SK-N-SH (cell line): ENCODE results near the gene SOCS7. TPM values are rescaled to one million over a fixed set of nuclear protein-coding genes. Genes with fewer than 3 reads are reported as not detected.

ENCODE experiments used
- CTCF ChIA-PET: fragments of 300-600, 350-600 bp; formaldehyde crosslinking; extraction: SDS; loops from one replicate; lab custom pipeline; 2021; lab: Yijun Ruan, JAX
- POLR2A ChIA-PET: fragments of 350-600 bp; sonication (Branson Sonifier 250); formaldehyde crosslinking; extraction: SDS; loops from one replicate; lab custom pipeline; 2020; ENCODE audit warnings: antibody characterized with exemption, inconsistent platforms; lab: Yijun Ruan, JAX
- DNase-seq: peaks from one replicate; pipeline ENCODE4 v3.0.0; 2012
- H2AFZ ChIP-seq: fragments of 200-600 bp; sonication (generic); 2 replicates; pipeline ENCODE4 v1.8.1; 2016; ENCODE audit warnings: antibody characterized with exemption, mild to moderate bottlenecking, low read depth
- H3F3A ChIP-seq: fragments of 200-600 bp; sonication (generic); replicated peaks from 2 replicates; pipeline ENCODE3; 2016; ENCODE audit warnings: antibody characterized with exemption, mild to moderate bottlenecking; ENCODE audit not compliant: insufficient read depth
- H3K27ac ChIP-seq, 2 experiments: fragments of 200-500 bp in 1 of 2; fragments of 200-600 bp in 1 of 2; sonication (Bioruptor generic) in 1 of 2; sonication (generic), shearing (Covaris generic) in 1 of 2; 2 replicates each; pipeline versions ENCODE4 v1.5.1 to v1.6.1; 2014 to 2016; ENCODE audit warnings: low read depth in 2 of 2, inconsistent platforms in 1 of 2, low read length in 1 of 2, mild to moderate bottlenecking in 1 of 2, mixed read lengths in 1 of 2
- H3K27me3 ChIP-seq: fragments of 200-600 bp; sonication (generic), shearing (Covaris generic); 2 replicates; pipeline ENCODE4 v1.6.1; 2016; ENCODE audit warnings: mixed run types; ENCODE audit not compliant: insufficient read depth
- H3K36me3 ChIP-seq, 2 experiments: fragments of 200-500 bp in 1 of 2; fragments of 200-600 bp in 1 of 2; sonication (Bioruptor generic) in 1 of 2; sonication (generic) in 1 of 2; replicated peaks in 1 of 2; 2 replicates each; pipeline versions ENCODE3 to v1.5.1; 2014 to 2016; ENCODE audit warnings: low read length in 1 of 2, mild to moderate bottlenecking in 1 of 2; ENCODE audit not compliant: insufficient read depth in 2 of 2, control insufficient read depth in 1 of 2
- H3K4me1 ChIP-seq, 2 experiments: fragments of 200-500 bp in 1 of 2; fragments of 200-600 bp in 1 of 2; sonication (Bioruptor generic) in 1 of 2; sonication (generic), shearing (Covaris generic) in 1 of 2; 2 replicates each; pipeline versions ENCODE4 v1.5.1 to v1.6.1; 2014 to 2016; ENCODE audit warnings: low read depth in 1 of 2, low read length in 1 of 2, mixed run types in 1 of 2; ENCODE audit not compliant: insufficient read depth in 2 of 2, control insufficient read depth in 1 of 2
- H3K4me2 ChIP-seq: fragments of 200-600 bp; sonication (generic), shearing (Covaris generic); 2 replicates; pipeline ENCODE4 v1.6.1; 2017; ENCODE audit warnings: mixed run types
- H3K4me3 ChIP-seq, 2 experiments: fragments of 200-500 bp in 1 of 2; fragments of 200-600 bp in 1 of 2; sonication (Bioruptor generic) in 1 of 2; sonication (generic), shearing (Covaris generic) in 1 of 2; 2 replicates each; pipeline versions ENCODE4 v1.5.1 to v1.8.1; 2014 to 2016; ENCODE audit warnings: low read depth in 2 of 2, inconsistent platforms in 1 of 2, low read length in 1 of 2, mild to moderate bottlenecking in 1 of 2, mixed read lengths in 1 of 2, moderate library complexity in 1 of 2
- H3K79me2 ChIP-seq: fragments of 200-600 bp; sonication (generic); 2 replicates; pipeline ENCODE4 v1.8.1; 2017; ENCODE audit warnings: mild to moderate bottlenecking; ENCODE audit not compliant: insufficient read depth
- H3K9ac ChIP-seq: fragments of 200-600 bp; sonication (generic); 2 replicates; pipeline ENCODE4 v1.6.1; 2017; ENCODE audit warnings: mixed run types
- H3K9me2 ChIP-seq: fragments of 200-600 bp; sonication (generic); 2 replicates; pipeline ENCODE4 v1.6.1; 2017; ENCODE audit warnings: mixed run types
- H3K9me3 ChIP-seq: fragments of 200-600 bp; sonication (generic); 2 replicates; pipeline ENCODE4 v1.6.1; 2017; ENCODE audit warnings: mixed run types, mild to moderate bottlenecking, moderate library complexity
- H4K20me1 ChIP-seq: fragments of 200-600 bp; sonication (generic); 2 replicates; pipeline ENCODE4 v1.6.1; 2017; ENCODE audit warnings: mild to moderate bottlenecking, mixed run types; ENCODE audit not compliant: insufficient read depth
- ELF1 ChIP-seq: IDR thresholded peaks from 2 replicates; pipeline ENCODE4 v1.4.0; 2012
- EP300 ChIP-seq, 2 experiments: IDR thresholded peaks; 2 replicates each; pipeline versions ENCODE4 v1.4.0 to v1.6.1; 2012; ENCODE audit warnings: borderline replicate concordance in 1 of 2, low read depth in 1 of 2, low read length in 1 of 2
- FOXM1 ChIP-seq: IDR thresholded peaks from 2 replicates; pipeline ENCODE4 v1.4.0; 2012; ENCODE audit warnings: low read depth, mild to moderate bottlenecking
- GABPA ChIP-seq: IDR thresholded peaks from 2 replicates; pipeline ENCODE4 v1.4.0; 2012; ENCODE audit warnings: low read depth, mild to moderate bottlenecking
- JUND ChIP-seq: IDR thresholded peaks from 2 replicates; pipeline ENCODE4 v1.4.0; 2012
- MEF2A ChIP-seq: IDR thresholded peaks from 2 replicates; pipeline ENCODE4 v1.4.0; 2012; ENCODE audit warnings: low read depth, borderline replicate concordance
- NFIC ChIP-seq: IDR thresholded peaks from 2 replicates; pipeline ENCODE4 v1.4.0; 2012; ENCODE audit warnings: borderline replicate concordance
- NRF1 ChIP-seq: IDR thresholded peaks from 2 replicates; pipeline ENCODE4 v1.6.1; 2012; ENCODE audit warnings: low read depth, mild to moderate bottlenecking, low read length
- RAD21 ChIP-seq: IDR thresholded peaks from 2 replicates; pipeline ENCODE4 v1.6.1; 2012; ENCODE audit warnings: mild to moderate bottlenecking, low read length
- RFX5 ChIP-seq: IDR thresholded peaks from 2 replicates; pipeline ENCODE4 v1.6.1; 2012; ENCODE audit warnings: mild to moderate bottlenecking, improper control_type of control experiment, low read length
- RXRA ChIP-seq: IDR thresholded peaks from 2 replicates; pipeline ENCODE4 v1.4.0; 2012; ENCODE audit warnings: low read depth, mild to moderate bottlenecking, borderline replicate concordance
- SIN3A ChIP-seq: IDR thresholded peaks from 2 replicates; pipeline ENCODE4 v1.6.1; 2012; ENCODE audit warnings: low read depth, mild to moderate bottlenecking, low read length, moderate library complexity, borderline replicate concordance
- TEAD4 ChIP-seq: IDR thresholded peaks from 2 replicates; pipeline ENCODE4 v1.4.0; 2012; ENCODE audit warnings: mild to moderate bottlenecking, borderline replicate concordance; ENCODE audit not compliant: insufficient read depth
- WGBS: methylation state at CpG from one replicate; pipeline ENCODE4 v1.1.6; 2017; ENCODE audit warnings: low lambda C conversion rate; 5-methylcytosine and 5-hydroxymethylcytosine counted together
- polyA plus RNA-seq, 3 experiments: library from polyadenylated mRNA; depleted of rRNA; stranded (reverse); fragments of >200 nt; gene quantifications; 2 replicates each; pipeline ENCODE4 v1.2.3, GENCODE V29; 2012
- TF ChIP-seq, protein P1 (sequence below): IDR thresholded peaks from 2 replicates; pipeline ENCODE4; 2012
- TF ChIP-seq, protein P2 (sequence below): IDR thresholded peaks from 2 replicates; pipeline ENCODE4 v1.4.0; 2012; ENCODE audit warnings: low read depth, borderline replicate concordance
- TF ChIP-seq, protein P3 (sequence below): fragments of 150-350 bp; IDR thresholded peaks from 2 replicates; pipeline ENCODE4 v1.6.1; 2016; ENCODE audit warnings: mild to moderate bottlenecking, low read depth, low read length
- TF ChIP-seq, protein P4 (sequence below): fragments of 150-350 bp; IDR thresholded peaks from 2 replicates; pipeline ENCODE4 v1.6.1; 2017; ENCODE audit warnings: antibody characterized with exemption, low read length, low read depth, borderline replicate concordance

Gene SOCS7
- polyA plus RNA-seq, 1 of the 3 experiments (the other 2 are of a cell fraction): 7.4 TPM

DNA sequence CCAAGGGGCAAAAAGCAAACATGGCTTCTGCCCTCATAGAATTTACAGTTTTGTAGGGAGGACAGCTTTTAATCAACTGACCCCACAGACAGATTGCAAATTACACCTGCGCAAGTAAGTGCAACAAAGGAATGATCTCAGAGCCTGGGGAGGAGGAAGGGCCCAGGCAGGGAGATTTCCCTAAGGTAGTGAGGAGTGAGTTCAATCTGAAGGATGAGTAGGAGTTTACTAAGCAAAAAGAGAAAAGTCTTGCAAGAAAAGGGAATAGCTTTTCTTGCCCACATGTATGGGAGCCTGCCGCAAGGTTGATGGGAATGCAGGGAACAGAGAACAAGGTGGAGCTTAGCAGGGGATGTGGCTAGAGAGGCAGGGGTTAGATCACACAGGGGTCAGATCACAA, 1.6 kb upstream of the SOCS7 start:
- WGBS: 96% methylated on average over 2 of the region's 2 CpGs
- no peak overlapping the region for H3K27ac ChIP-seq
- ChIA-PET POLR2A (interaction anchor here (1.3 to 1.9 kb wide), 3 partner anchors 59 to 66 kb away, joined by 4 to 15 read pairs (median 5); no protein-coding TSS in a partner anchor), CTCF (interaction anchor here (1.1 to 24.7 kb wide), 13 partner anchors 20 to 319 kb away, joined by 3 to 423 read pairs (median 6); no protein-coding TSS in a partner anchor)
- H2AFZ ChIP-seq: no peak overlapping the region
- H3K27me3 ChIP-seq: no peaks in the 10 kb centered on the region
- H4K20me1 ChIP-seq: peaks cover 24% of the 10 kb centered on the region
- no peak for DNase-seq
- no peak overlapping the region for H3K4me3 ChIP-seq
- H3K4me2 ChIP-seq: no peak overlapping the region
- TF ChIP-seq, protein P1, sequence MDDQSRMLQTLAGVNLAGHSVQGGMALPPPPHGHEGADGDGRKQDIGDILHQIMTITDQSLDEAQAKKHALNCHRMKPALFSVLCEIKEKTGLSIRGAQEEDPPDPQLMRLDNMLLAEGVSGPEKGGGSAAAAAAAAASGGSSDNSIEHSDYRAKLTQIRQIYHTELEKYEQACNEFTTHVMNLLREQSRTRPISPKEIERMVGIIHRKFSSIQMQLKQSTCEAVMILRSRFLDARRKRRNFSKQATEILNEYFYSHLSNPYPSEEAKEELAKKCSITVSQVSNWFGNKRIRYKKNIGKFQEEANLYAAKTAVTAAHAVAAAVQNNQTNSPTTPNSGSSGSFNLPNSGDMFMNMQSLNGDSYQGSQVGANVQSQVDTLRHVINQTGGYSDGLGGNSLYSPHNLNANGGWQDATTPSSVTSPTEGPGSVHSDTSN: no peak
- TF ChIP-seq, protein P2, sequence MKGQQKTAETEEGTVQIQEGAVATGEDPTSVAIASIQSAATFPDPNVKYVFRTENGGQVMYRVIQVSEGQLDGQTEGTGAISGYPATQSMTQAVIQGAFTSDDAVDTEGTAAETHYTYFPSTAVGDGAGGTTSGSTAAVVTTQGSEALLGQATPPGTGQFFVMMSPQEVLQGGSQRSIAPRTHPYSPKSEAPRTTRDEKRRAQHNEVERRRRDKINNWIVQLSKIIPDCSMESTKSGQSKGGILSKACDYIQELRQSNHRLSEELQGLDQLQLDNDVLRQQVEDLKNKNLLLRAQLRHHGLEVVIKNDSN: no peak
- TF ChIP-seq RXRA: no peak
- TF ChIP-seq SIN3A: no peak
- TF ChIP-seq MEF2A: no peak
- TF ChIP-seq, protein P3, sequence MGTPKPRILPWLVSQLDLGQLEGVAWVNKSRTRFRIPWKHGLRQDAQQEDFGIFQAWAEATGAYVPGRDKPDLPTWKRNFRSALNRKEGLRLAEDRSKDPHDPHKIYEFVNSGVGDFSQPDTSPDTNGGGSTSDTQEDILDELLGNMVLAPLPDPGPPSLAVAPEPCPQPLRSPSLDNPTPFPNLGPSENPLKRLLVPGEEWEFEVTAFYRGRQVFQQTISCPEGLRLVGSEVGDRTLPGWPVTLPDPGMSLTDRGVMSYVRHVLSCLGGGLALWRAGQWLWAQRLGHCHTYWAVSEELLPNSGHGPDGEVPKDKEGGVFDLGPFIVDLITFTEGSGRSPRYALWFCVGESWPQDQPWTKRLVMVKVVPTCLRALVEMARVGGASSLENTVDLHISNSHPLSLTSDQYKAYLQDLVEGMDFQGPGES: no peak
- no peak for TF ChIP-seq RAD21
- no peak for TF ChIP-seq FOXM1
- TF ChIP-seq GABPA: no peak
- TF ChIP-seq EP300 (IDR thresholded peaks at IDR 0.05; ENCODE audit: borderline replicate concordance in 1 of 2, low read depth in 1 of 2, low read length in 1 of 2): no peak
- no peak for TF ChIP-seq NFIC
- no peak for TF ChIP-seq ELF1
- TF ChIP-seq JUND: no peak
- TF ChIP-seq, protein P4, sequence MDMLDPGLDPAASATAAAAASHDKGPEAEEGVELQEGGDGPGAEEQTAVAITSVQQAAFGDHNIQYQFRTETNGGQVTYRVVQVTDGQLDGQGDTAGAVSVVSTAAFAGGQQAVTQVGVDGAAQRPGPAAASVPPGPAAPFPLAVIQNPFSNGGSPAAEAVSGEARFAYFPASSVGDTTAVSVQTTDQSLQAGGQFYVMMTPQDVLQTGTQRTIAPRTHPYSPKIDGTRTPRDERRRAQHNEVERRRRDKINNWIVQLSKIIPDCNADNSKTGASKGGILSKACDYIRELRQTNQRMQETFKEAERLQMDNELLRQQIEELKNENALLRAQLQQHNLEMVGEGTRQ: no peak
- no peak for TF ChIP-seq NRF1
- TF ChIP-seq RFX5: no peak
- TF ChIP-seq TEAD4: no peak
- no peaks in the 10 kb centered on the region for H3K9me3 ChIP-seq
- peaks cover 7 to 11% of the 10 kb centered on the region in 2 experiments; a peak in 1 of 4 replicates for H3K4me1 ChIP-seq
- peaks cover 14% of the 10 kb centered on the region for H3F3A ChIP-seq
- H3K36me3 ChIP-seq: no peaks in the 10 kb centered on the region
- H3K9ac ChIP-seq: no peak overlapping the region
- no peaks in the 10 kb centered on the region for H3K9me2 ChIP-seq
- H3K79me2 ChIP-seq: peaks cover 29% of the 10 kb centered on the region
